Naive thymus-derived CD4-positive, alpha-beta T cell (primary cell): ENCODE data around the gene CCDC148. TPM values are rescaled to one million over a fixed set of nuclear protein-coding genes. Genes with fewer than 3 reads are reported as not detected.

Source experiments
- ATAC-seq: fragments of 150-1000 bp; cut with Tn5 transposase; 2 replicates; pipeline ENCODE4 v1.10.0; 2021; ENCODE audit warnings: mild to moderate bottlenecking, moderate library complexity
- CTCF ChIA-PET: fragments of 350-600 bp; sonication (Branson Sonifier 250); formaldehyde crosslinking; loops from one replicate; lab custom pipeline; 2021; ENCODE audit warnings: antibody characterized with exemption; lab: Charles Lee
- POLR2A ChIA-PET: fragments of 350-600 bp; sonication (Branson Sonifier 250); formaldehyde crosslinking; loops from one replicate; lab custom pipeline; 2021; ENCODE audit warnings: antibody characterized with exemption, inconsistent platforms; lab: Charles Lee
- DNase-seq, 9 donors: peaks; one replicate each; pipeline versions ENCODE4 v3.0.0 to v3.0.0-alpha.2; 2020 to 2022; ENCODE audit warnings: mixed read lengths in 1 of 9
- H3K27ac ChIP-seq: one replicate; pipeline ENCODE4 v1.7.0; 2013; ENCODE audit warnings: mild to moderate bottlenecking, low read depth, low read length, moderate library complexity
- H3K27me3 ChIP-seq, 2 donors: one replicate each; pipeline ENCODE4 v1.7.0; 2013; ENCODE audit warnings: low read length in 2 of 2, mild to moderate bottlenecking in 2 of 2, moderate library complexity in 2 of 2; ENCODE audit not compliant: control insufficient read depth in 2 of 2, insufficient read depth in 2 of 2
- H3K36me3 ChIP-seq, 3 experiments: 1 replicate in 2 of 3; 2 replicates in 1 of 3; pipeline ENCODE4 v1.7.0; 2013; ENCODE audit warnings: low read length in 3 of 3, mild to moderate bottlenecking in 3 of 3, moderate library complexity in 1 of 3; ENCODE audit not compliant: insufficient read depth in 3 of 3, control insufficient read depth in 2 of 3
- H3K4me1 ChIP-seq, 2 donors: one replicate each; pipeline ENCODE4 v1.7.0; 2013; ENCODE audit warnings: low read length in 2 of 2, mild to moderate bottlenecking in 2 of 2, moderate library complexity in 1 of 2; ENCODE audit not compliant: control insufficient read depth in 2 of 2, insufficient read depth in 2 of 2
- H3K4me3 ChIP-seq: 2 replicates; pipeline ENCODE4 v1.7.0; 2013; ENCODE audit warnings: mild to moderate bottlenecking, low read length
- H3K9me3 ChIP-seq, 3 experiments: 1 replicate in 2 of 3; 2 replicates in 1 of 3; pipeline ENCODE4 v1.7.0; 2013; ENCODE audit warnings: low read length in 3 of 3; ENCODE audit not compliant: control insufficient read depth in 2 of 3
- H3K27ac Mint-ChIP-seq, 9 donors: one replicate each; pipeline ENCODE4 v1.8.0; 2020 to 2022; ENCODE audit warnings: mixed read lengths in 9 of 9, mild to moderate bottlenecking in 8 of 9, moderate library complexity in 5 of 9, inconsistent platforms in 2 of 9
- H3K27me3 Mint-ChIP-seq, 5 donors: one replicate each; pipeline ENCODE4 v1.8.0; 2021 to 2022; ENCODE audit warnings: mixed read lengths in 5 of 5, mild to moderate bottlenecking in 1 of 5
- H3K36me3 Mint-ChIP-seq, 5 donors: one replicate each; pipeline ENCODE4 v1.8.0; 2020 to 2022; ENCODE audit warnings: mixed read lengths in 5 of 5, mild to moderate bottlenecking in 3 of 5, inconsistent platforms in 1 of 5
- H3K4me1 Mint-ChIP-seq, 7 donors: one replicate each; pipeline ENCODE4 v1.8.0; 2020 to 2022; ENCODE audit warnings: mixed read lengths in 7 of 7, mild to moderate bottlenecking in 3 of 7, inconsistent platforms in 1 of 7
- H3K4me3 Mint-ChIP-seq, 10 donors: one replicate each; pipeline ENCODE4 v1.8.0; 2020 to 2022; ENCODE audit warnings: mild to moderate bottlenecking in 10 of 10, mixed read lengths in 10 of 10, moderate library complexity in 6 of 10, inconsistent platforms in 2 of 10
- H3K9me3 Mint-ChIP-seq, 11 donors: one replicate each; pipeline ENCODE4 v1.8.0; 2020 to 2022; ENCODE audit warnings: mixed read lengths in 11 of 11, mild to moderate bottlenecking in 4 of 11, inconsistent platforms in 1 of 11, moderate library complexity in 1 of 11
- intact Hi-C, 2 donors: fragments of 100-400 bp; cut with micrococcal nuclease; formaldehyde crosslinking; loops; one replicate each; pipeline ENCODE4 v1.15.1; 2023
- polyA plus RNA-seq, 2 donors: library from polyadenylated mRNA; unstranded; fragments of 300-500 nt; fragmentation: Illumina TruSeq; gene quantifications; one replicate each; pipeline ENCODE4 v1.2.3, GENCODE V29; 2021
- total RNA-seq, 6 experiments: library from RNA in 5 of 6; stranded (reverse) in 5 of 6; gene quantifications; 1 replicate in 5 of 6; 2 replicates in 1 of 6; pipeline ENCODE4 v1.2.3 and lab custom pipeline; 2021 to 2026

Gene CCDC148
- total and polyA plus RNA-seq, 7 experiments from 2014 or later, result 0.14 to 0.54 TPM; not detected in 5

- no peaks in the 10 kb centered on the region for H3K9me3 ChIP-seq
- peaks cover 19 to 45% (median 34%) of the 10 kb centered on the region in 5 donors for H3K27me3 Mint-ChIP-seq
- H3K36me3 ChIP-seq, result no peaks in the 10 kb centered on the region
- H3K27ac Mint-ChIP-seq, result no peak overlapping the region
- intact Hi-C loops, result no loop called here
- no peak overlapping the region for H3K27ac ChIP-seq
- H3K27me3 ChIP-seq, result no peaks in the 10 kb centered on the region
- H3K36me3 Mint-ChIP-seq, result no peaks in the 10 kb centered on the region
- no peaks in the 10 kb centered on the region for H3K4me1 ChIP-seq
- ChIA-PET POLR2A (no interaction called here), CTCF (no interaction called here)
- DNase-seq (no peak), ATAC-seq (no peak)
- peaks cover 0 to 3% (median 0%) of the 10 kb centered on the region in 11 donors for H3K9me3 Mint-ChIP-seq
- H3K4me1 Mint-ChIP-seq, result peaks cover 0 to under 1% (median 0%) of the 10 kb centered on the region in 7 donors
- H3K4me3 Mint-ChIP-seq, result no peak overlapping the region
- H3K4me3 ChIP-seq, result no peak overlapping the region
Measured at GRCh38 chr2:158199928-158200650, 256.5 kb downstream of the CCDC148 start.

GRCh38 chr2:158197940-158198339 is 258.6 kb downstream of the CCDC148 start:
- Mint-ChIP-seq H3K9me3 (peaks cover 0 to 3% (median 0%) of the 10 kb centered on the region in 11 donors), H3K4me1 (peaks cover 0 to 11% (median 4%) of the 10 kb centered on the region in 7 donors), H3K36me3 (no peaks in the 10 kb centered on the region), H3K27me3 (peaks cover 18 to 52% (median 32%) of the 10 kb centered on the region in 5 donors), H3K4me3 (no peak overlapping the region), H3K27ac (no peak overlapping the region)
- H3K4me3 ChIP-seq, result no peak overlapping the region
- DNase-seq (no peak), ATAC-seq (no peak)
- ChIA-PET POLR2A (no interaction called here), CTCF (no interaction called here)
- intact Hi-C loops, result no loop called here
- H3K27me3 ChIP-seq, result no peaks in the 10 kb centered on the region
- peaks cover 0 to under 1% of the 10 kb centered on the region in 2 donors for H3K4me1 ChIP-seq
- no peak overlapping the region for H3K27ac ChIP-seq
- no peaks in the 10 kb centered on the region for H3K36me3 ChIP-seq
- no peaks in the 10 kb centered on the region for H3K9me3 ChIP-seq

GRCh38 chr2:158194229-158194628 is 262.3 kb downstream of the CCDC148 start:
- H3K4me1 Mint-ChIP-seq, result peaks cover 9 to 43% (median 33%) of the 10 kb centered on the region in 7 donors
- intact Hi-C loops, result loop anchor here in 1 of 2 donors (5.0 kb wide), 1 partner anchor 263 kb away; the partner anchor contains the start of genes CCDC148 and PKP4
- no peak overlapping the region for H3K27ac Mint-ChIP-seq
- H3K27me3 Mint-ChIP-seq, result peaks cover 18 to 51% (median 34%) of the 10 kb centered on the region in 5 donors
- DNase-seq, result no peak
- no peak overlapping the region for H3K27ac ChIP-seq
- CTCF ChIA-PET, result no interaction called here
- POLR2A ChIA-PET, result no interaction called here
- H3K9me3 Mint-ChIP-seq, result peaks cover 0 to 5% (median 0%) of the 10 kb centered on the region in 11 donors
- H3K27me3 ChIP-seq, result no peaks in the 10 kb centered on the region
- no peak for ATAC-seq
- H3K4me3 Mint-ChIP-seq, result no peak overlapping the region
- H3K9me3 ChIP-seq, result no peaks in the 10 kb centered on the region
- H3K36me3 Mint-ChIP-seq, result peaks cover 0 to 1% (median 0%) of the 10 kb centered on the region in 5 donors
- H3K4me3 ChIP-seq, result no peak overlapping the region
- H3K4me1 ChIP-seq, result peaks cover 0 to 23% of the 10 kb centered on the region in 2 donors
- no peaks in the 10 kb centered on the region for H3K36me3 ChIP-seq

GRCh38 chr2:158192515-158193443 is 263.8 kb downstream of the CCDC148 start:
- Histone ChIP-seq H3K36me3 (no peaks in the 10 kb centered on the region), H3K27ac (no peak overlapping the region), H3K4me1 (peaks cover 0 to 23% of the 10 kb centered on the region in 2 donors), H3K4me3 (no peak overlapping the region), H3K9me3 (no peaks in the 10 kb centered on the region), H3K27me3 (no peaks in the 10 kb centered on the region)
- H3K4me3 Mint-ChIP-seq, result peak overlapping the region in 1 of 10 donors; percentile 5
- ATAC-seq (no peak), DNase-seq (no peak)
- peaks cover 0 to 2% (median 0%) of the 10 kb centered on the region in 11 donors for H3K9me3 Mint-ChIP-seq
- H3K27me3 Mint-ChIP-seq, result peaks cover 14 to 45% (median 30%) of the 10 kb centered on the region in 5 donors
- intact Hi-C loops, result loop anchor here in 1 of 2 donors (5.0 kb wide), 1 partner anchor 265 kb away; the partner anchor contains the start of genes CCDC148 and PKP4
- ChIA-PET CTCF (no interaction called here), POLR2A (no interaction called here)
- H3K27ac Mint-ChIP-seq, result no peak overlapping the region
- peaks cover 9 to 43% (median 33%) of the 10 kb centered on the region in 7 donors for H3K4me1 Mint-ChIP-seq
- peaks cover 0 to 1% (median 0%) of the 10 kb centered on the region in 5 donors for H3K36me3 Mint-ChIP-seq

GRCh38 chr2:158191076-158191895 is 265.3 kb downstream of the CCDC148 start:
- Mint-ChIP-seq H3K36me3 (peaks cover 0 to 1% (median 0%) of the 10 kb centered on the region in 5 donors), H3K9me3 (peaks cover 0 to 2% (median 0%) of the 10 kb centered on the region in 11 donors), H3K27me3 (peaks cover 7 to 34% (median 19%) of the 10 kb centered on the region in 5 donors), H3K4me3 (peak overlapping the region; percentile 25 to 76 (median 60)), H3K27ac (peak overlapping the region; percentile 0 to 80 (median 35)), H3K4me1 (peaks cover 9 to 43% (median 33%) of the 10 kb centered on the region in 7 donors)
- ATAC-seq, result peak; percentile 89
- Histone ChIP-seq H3K27ac (no peak overlapping the region), H3K36me3 (no peaks in the 10 kb centered on the region), H3K4me1 (peaks cover 0 to 23% of the 10 kb centered on the region in 2 donors), H3K27me3 (no peaks in the 10 kb centered on the region), H3K9me3 (no peaks in the 10 kb centered on the region), H3K4me3 (no peak overlapping the region)
- CTCF ChIA-PET, result interaction anchor here (0.6 kb wide), 1 partner anchor 865 kb away, joined by 3 read pairs; no protein-coding TSS in a partner anchor
- POLR2A ChIA-PET, result interaction anchor here (1.1 kb wide), 1 partner anchor 859 kb away, joined by 3 read pairs; no protein-coding TSS in a partner anchor
- DNase-seq, result peak in 8 of 9 donors; percentile 19 to 72 (median 56)
- intact Hi-C loops, result loop anchor here in 1 of 2 donors (5.0 kb wide), 1 partner anchor 266 kb away; the partner anchor contains the start of genes CCDC148 and PKP4
